GM23248 (cell line): ENCODE data around the gene QRICH2.

Experiments used
- EZH2 ChIP-seq: fragments of 200-600 bp; sonication (generic); IDR thresholded peaks from 2 replicates; pipeline ENCODE4 v1.6.1; 2018; ENCODE audit warnings: antibody characterized with exemption, mild to moderate bottlenecking; ENCODE audit not compliant: insufficient read depth, poor library complexity, severe bottlenecking
- EZH2phosphoT487 ChIP-seq: fragments of 200-600 bp; sonication (generic); IDR thresholded peaks from 2 replicates; pipeline ENCODE4 v1.6.1; 2018; ENCODE audit warnings: antibody characterized with exemption, moderate library complexity, mild to moderate bottlenecking, low read depth; ENCODE audit not compliant: insufficient read depth

DNA sequence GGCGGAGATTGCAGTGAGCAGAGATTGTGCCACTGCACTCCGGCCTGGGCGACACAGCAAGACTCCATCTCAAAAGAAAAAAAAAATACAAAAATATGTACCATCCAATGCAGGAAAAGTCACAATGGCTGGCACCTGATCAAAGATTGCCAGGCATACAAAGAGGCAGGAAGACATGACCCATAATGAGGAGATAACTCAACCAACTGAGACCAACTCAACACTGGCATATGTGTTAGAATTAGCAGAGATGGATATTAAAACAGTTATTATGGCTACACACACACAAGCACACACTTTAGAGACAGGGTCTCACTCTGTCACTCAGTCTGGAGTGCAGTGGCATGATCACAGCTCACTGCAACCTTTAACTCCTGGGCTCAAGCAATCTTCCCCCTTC is 10.6 kb downstream of the QRICH2 start:
- TF ChIP-seq EZH2 (no peak), EZH2phosphoT487 (no peak)
